GM12878 (cell line): Measurements from ENCODE around the gene RPRD1B. TPM values are rescaled to one million over a fixed set of nuclear protein-coding genes. Genes with fewer than 3 reads are reported as not detected.

Source experiments
- ATAC-seq: fragments of 200-7000 bp; cut with Tn5 transposase; 3 replicates; pipeline ENCODE4 v1.9.1; 2020; ENCODE audit warnings: mild to moderate bottlenecking, moderate library complexity
- BruUV-seq: library from RNA; stranded (reverse); fragments of 400-500 nt; replicated peaks from 2 replicates; lab custom pipeline; 2021; lab: Mats Ljungman, UMichigan
- CTCF ChIA-PET: fragments of 300-600 bp; sonication (Branson Sonifier 250); formaldehyde crosslinking; extraction: SDS; loops from one replicate; lab custom pipeline; 2021; ENCODE audit warnings: inconsistent platforms; lab: Yijun Ruan, JAX
- POLR2A ChIA-PET: fragments of 350-600 bp; formaldehyde crosslinking; extraction: SDS; loops from one replicate; lab custom pipeline; 2021; ENCODE audit warnings: inconsistent platforms; lab: Charles Lee
- RAD21 ChIA-PET: fragments of 300-600 bp; sonication (Branson Sonifier 250); formaldehyde crosslinking; loops from one replicate; lab custom pipeline; 2023; ENCODE audit warnings: antibody characterized with exemption; ENCODE audit not compliant: unreplicated experiment; lab: Charles Lee
- SMC1A ChIA-PET: fragments of 300-600 bp; sonication (Branson Sonifier 250); formaldehyde crosslinking; loops from one replicate; lab custom pipeline; 2023; ENCODE audit not compliant: unreplicated experiment, uncharacterized antibody; lab: Charles Lee
- DNase-seq: peaks from one replicate; pipeline ENCODE4 v3.0.0-alpha.2; 2011; ENCODE audit warnings: low read depth, low spot score
- FAIRE-seq: peaks from 3 replicates; lab custom pipeline; 2011; peaks lifted over from hg19 to GRCh38; lab: Jason Lieb, UNC
- H2AFZ ChIP-seq: 2 replicates; pipeline ENCODE4 v1.6.0; 2011; ENCODE audit warnings: low read depth, low read length, control low read depth; ENCODE audit not compliant: control insufficient read depth
- H3K27ac ChIP-seq: 2 replicates; pipeline ENCODE4 v1.5.1; 2011; ENCODE audit warnings: control low read depth; ENCODE audit not compliant: control insufficient read depth, insufficient read depth
- H3K27me3 ChIP-seq, 2 experiments: replicated peaks in 1 of 2; 2 replicates each; pipeline versions ENCODE4 v1.6.0 to v1.6.1; 2011; ENCODE audit warnings: low read length in 1 of 2; ENCODE audit not compliant: control insufficient read depth in 2 of 2, insufficient read depth in 2 of 2
- H3K36me3 ChIP-seq, 2 experiments: 2 replicates each; pipeline ENCODE4 v1.5.1; 2011; ENCODE audit warnings: low read length in 1 of 2; ENCODE audit not compliant: control insufficient read depth in 2 of 2, insufficient read depth in 2 of 2
- H3K4me1 ChIP-seq: 2 replicates; pipeline ENCODE4 v1.6.1; 2011; ENCODE audit warnings: mild to moderate bottlenecking, low read length, moderate library complexity, mixed read lengths; ENCODE audit not compliant: control insufficient read depth, insufficient read depth
- H3K4me2 ChIP-seq: 2 replicates; pipeline ENCODE4 v1.6.0; 2011; ENCODE audit warnings: control low read depth; ENCODE audit not compliant: control insufficient read depth, insufficient read depth
- H3K4me3 ChIP-seq: fragments of 200-600 bp; sonication (generic); 2 replicates; pipeline ENCODE4 v1.5.1; 2016
- H3K79me2 ChIP-seq: 2 replicates; pipeline ENCODE4 v1.6.0; 2011; ENCODE audit warnings: low read length; ENCODE audit not compliant: control insufficient read depth, insufficient read depth
- H3K9ac ChIP-seq: 2 replicates; pipeline ENCODE4 v1.8.0; 2011; ENCODE audit warnings: low read length, control low read depth, mixed read lengths; ENCODE audit not compliant: control insufficient read depth, insufficient read depth
- H3K9me3 ChIP-seq: replicated peaks from 3 replicates; pipeline ENCODE4 v1.5.1; 2011; ENCODE audit warnings: mild to moderate bottlenecking, low read length; ENCODE audit not compliant: control insufficient read depth, insufficient read depth
- H4K20me1 ChIP-seq: 2 replicates; pipeline ENCODE4 v1.6.0; 2011; ENCODE audit not compliant: control insufficient read depth, insufficient read depth
- BRCA1 ChIP-seq: IDR thresholded peaks from 2 replicates; pipeline ENCODE4 v1.6.1; 2011; ENCODE audit warnings: low read depth, low read length, improper control_type of control experiment
- CBFB ChIP-seq: IDR thresholded peaks from 2 replicates; pipeline ENCODE4 v1.6.1; 2016; ENCODE audit warnings: antibody characterized with exemption, low read depth
- CBX5 ChIP-seq: sonication (generic); IDR thresholded peaks from 2 replicates; pipeline ENCODE4 v1.6.1; 2016; ENCODE audit warnings: low read depth, moderate library complexity, mild to moderate bottlenecking, inconsistent platforms
- CEBPZ ChIP-seq: fragments of 150-350 bp; IDR thresholded peaks from 2 replicates; pipeline ENCODE4 v1.6.1; 2016; ENCODE audit warnings: low read depth, low read length
- ESRRA ChIP-seq: IDR thresholded peaks from 2 replicates; pipeline ENCODE4 v1.6.1; 2012; ENCODE audit warnings: mild to moderate bottlenecking, low read length, improper control_type of control experiment
- EZH2 ChIP-seq: IDR thresholded peaks from 2 replicates; pipeline ENCODE4 v1.6.1; 2012; ENCODE audit warnings: low read depth, mild to moderate bottlenecking, control low read depth, inconsistent platforms, low read length, borderline replicate concordance; ENCODE audit not compliant: control insufficient read depth
- FOS ChIP-seq: IDR thresholded peaks from 3 replicates; pipeline ENCODE4 v1.6.1; 2011; ENCODE audit warnings: borderline replicate concordance; ENCODE audit not compliant: insufficient read length; ENCODE audit errors: extremely low read depth
- KDM1A ChIP-seq: fragments of 200-600 bp; sonication (generic); IDR thresholded peaks from 2 replicates; pipeline ENCODE4 v1.6.1; 2016; ENCODE audit warnings: borderline replicate concordance
- MEF2A ChIP-seq: IDR thresholded peaks from 2 replicates; pipeline ENCODE4 v1.6.1; 2011; ENCODE audit warnings: low read depth, mild to moderate bottlenecking, low read length, moderate library complexity; ENCODE audit not compliant: insufficient read depth
- MEF2B ChIP-seq: fragments of 450-650 bp; IDR thresholded peaks from 2 replicates; pipeline ENCODE4 v1.6.1; 2018; ENCODE audit warnings: mild to moderate bottlenecking, moderate library complexity; ENCODE audit not compliant: partially characterized antibody, poor library complexity, severe bottlenecking
- MYB ChIP-seq: fragments of 150-350 bp; IDR thresholded peaks from 2 replicates; pipeline ENCODE4 v1.6.1; 2014; ENCODE audit warnings: mild to moderate bottlenecking, low read depth, low read length, borderline replicate concordance
- MYC ChIP-seq: IDR thresholded peaks from 2 replicates; pipeline ENCODE4 v1.6.1; 2011; ENCODE audit warnings: mild to moderate bottlenecking, low read length, moderate library complexity, inconsistent platforms; ENCODE audit not compliant: insufficient read depth, insufficient replicate concordance, insufficient read length, severe bottlenecking
- NFXL1 ChIP-seq: fragments of 450-650 bp; IDR thresholded peaks from 2 replicates; pipeline ENCODE4 v1.6.1; 2017; ENCODE audit warnings: antibody characterized with exemption, mild to moderate bottlenecking, borderline replicate concordance
- STAT3 ChIP-seq: IDR thresholded peaks from 2 replicates; pipeline ENCODE4 v1.6.1; 2011; ENCODE audit warnings: low read depth, low read length, improper control_type of control experiment
- WGBS: methylation state at CpG from one replicate; pipeline ENCODE4 v1.1.6; 2016; ENCODE audit warnings: low lambda C conversion rate; ENCODE audit not compliant: insufficient replicate concordance, insufficient coverage; ENCODE audit errors: missing lambda C conversion rate; 5-methylcytosine and 5-hydroxymethylcytosine counted together
- in situ Hi-C: fragments of 300-500 bp; cut with MboI; formaldehyde crosslinking; loops from 9 replicates; pipeline ENCODE4 v1.14.3; 2018; ENCODE audit warnings: mixed read lengths
- intact Hi-C: fragments of 100-400 bp; cut with micrococcal nuclease; formaldehyde crosslinking; loops from one replicate; pipeline ENCODE4 v1.14.2; 2022; ENCODE audit not compliant: unreplicated experiment
- polyA plus RNA-seq, 11 experiments: library from polyadenylated mRNA; depleted of rRNA in 4 of 11; unstranded in 6 of 11; stranded (reverse) in 5 of 11; fragments of >200 nt; fragmentation: Nextera tagmentation in 4 of 11; fragmentation: Illumina TruSeq in 1 of 11; extraction: Ambion mirVana in 4 of 11; extraction: Trizol in 1 of 11; gene quantifications; 1 replicate in 1 of 11; 2 replicates in 10 of 11; pipeline versions ENCODE4 v1.2.1 to v1.2.3, GENCODE V29; 2011 to 2016; ENCODE audit warnings: inconsistent platforms in 2 of 11, missing spikeins in 2 of 11, low read depth in 1 of 11
- total RNA-seq, 4 experiments: library from RNA; depleted of rRNA in 3 of 4; stranded (reverse); fragments of >200 nt in 3 of 4; fragmentation: Illumina TruSeq in 1 of 4; extraction: Trizol in 1 of 4; gene quantifications; 2 replicates each; pipeline versions ENCODE4 v1.2.1 to v1.2.3, GENCODE V29; 2013 to 2021
- TF ChIP-seq, protein P1 (sequence below): IDR thresholded peaks from 2 replicates; pipeline ENCODE4 v1.6.1; 2012; ENCODE audit warnings: low read depth, low read length, improper control_type of control experiment

The RPRD1B gene
- total and polyA plus RNA-seq, 10 of the 15 experiments (the other 5 are each of a cell fraction or from before 2014, with no cell fraction given) = 5.2 to 40.2 (median 30.0) TPM

GRCh38 chr20:38116409-38117165 is 83.0 kb downstream of the RPRD1B start (continued):
- TF ChIP-seq CEBPZ (no peak), MEF2A (no peak), ESRRA (no peak), CBFB (no peak), STAT3 (no peak), FOS (no peak), MYC (no peak), EZH2 (no peak)

- Histone ChIP-seq H3K36me3 (no peaks in the 10 kb centered on the region), H3K9me3 (no peaks in the 10 kb centered on the region), H3K27ac (no peak overlapping the region), H3K4me2 (no peak overlapping the region), H4K20me1 (no peaks in the 10 kb centered on the region), H3K27me3 (no peaks in the 10 kb centered on the region), H2AFZ (no peak overlapping the region), H3K79me2 (no peaks in the 10 kb centered on the region), H3K4me3 (no peak overlapping the region), H3K9ac (no peak overlapping the region), H3K4me1 (0 out of 2 replicates have a peak, but pooled peaks cover under 1% of the 10 kb centered on the region)
- in situ Hi-C loops (no loop called here), intact Hi-C loops (no loop called here)
- FAIRE-seq = no peak
- no TSS peak for BruUV-seq
- ChIA-PET RAD21 (interaction anchor here (6.9 kb wide), 1 partner anchor 43 kb away, joined by 88 read pairs; no protein-coding TSS in a partner anchor), SMC1A (no interaction called here), POLR2A (no interaction called here), CTCF (interaction anchor here (1.1 kb wide), 1 partner anchor 44 kb away, joined by 5 read pairs; no protein-coding TSS in a partner anchor)
- 52% methylated on average over 2 of the region's 2 CpGs for WGBS
- no peak for DNase-seq
- no peak for TF ChIP-seq CBX5
- TF ChIP-seq CBFB = no peak
- TF ChIP-seq NFXL1 = no peak
- TF ChIP-seq, protein P1, sequence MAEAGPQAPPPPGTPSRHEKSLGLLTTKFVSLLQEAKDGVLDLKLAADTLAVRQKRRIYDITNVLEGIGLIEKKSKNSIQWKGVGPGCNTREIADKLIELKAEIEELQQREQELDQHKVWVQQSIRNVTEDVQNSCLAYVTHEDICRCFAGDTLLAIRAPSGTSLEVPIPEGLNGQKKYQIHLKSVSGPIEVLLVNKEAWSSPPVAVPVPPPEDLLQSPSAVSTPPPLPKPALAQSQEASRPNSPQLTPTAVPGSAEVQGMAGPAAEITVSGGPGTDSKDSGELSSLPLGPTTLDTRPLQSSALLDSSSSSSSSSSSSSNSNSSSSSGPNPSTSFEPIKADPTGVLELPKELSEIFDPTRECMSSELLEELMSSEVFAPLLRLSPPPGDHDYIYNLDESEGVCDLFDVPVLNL = no peak
- TF ChIP-seq KDM1A = no peak
- TF ChIP-seq MYB = no peak
- no peak for TF ChIP-seq MEF2B
- TF ChIP-seq BRCA1 = no peak
- ATAC-seq = no peak
These were observed 83.7 kb downstream of the RPRD1B start for GRCh38 chr20:38117205-38117604.
